Gastrocnemius medialis (tissue), 4 donors: ENCODE results near the gene TEX19.

Experiments used
- CTCF ChIP-seq, 5 experiments: fragments of 450-650 bp in 3 of 5; fragments of 200-600 bp in 2 of 5; sonication (generic) in 2 of 5; IDR thresholded peaks in 4 of 5; conservative IDR thresholded peaks in 1 of 5; 1 replicate in 4 of 5; 2 replicates in 1 of 5; pipeline ENCODE4 v1.5.1; 2016 to 2019; ENCODE audit warnings: antibody characterized with exemption in 5 of 5, mild to moderate bottlenecking in 3 of 5, moderate library complexity in 3 of 5
- POLR2A ChIP-seq, 2 donors: fragments of 450-650 bp; IDR thresholded peaks; one replicate each; pipeline ENCODE4 v1.6.1; 2017; ENCODE audit warnings: antibody characterized with exemption in 2 of 2, mild to moderate bottlenecking in 2 of 2, moderate library complexity in 2 of 2

- TF ChIP-seq CTCF (IDR thresholded peaks at IDR 0.05 in 4 of 5, conservative IDR thresholded peaks at IDR 0.05 in 1 of 5) (no peak), POLR2A (IDR thresholded peaks at IDR 0.05) (no peak)
Measured at GRCh38 chr17:82408288-82408937, 49.4 kb downstream of the TEX19 start.
